Stimulated activated naive CD4-positive, alpha-beta T cell treated with Interleukin-2 at 50 U/mL for 16 hours (primary cell): ENCODE measurements around the gene TMC1.

ENCODE experiments used
- DNase-seq: peaks from one replicate; lab custom pipeline; 2025; lab: John Stamatoyannopoulos, UW

The TMC1 gene

DNA sequence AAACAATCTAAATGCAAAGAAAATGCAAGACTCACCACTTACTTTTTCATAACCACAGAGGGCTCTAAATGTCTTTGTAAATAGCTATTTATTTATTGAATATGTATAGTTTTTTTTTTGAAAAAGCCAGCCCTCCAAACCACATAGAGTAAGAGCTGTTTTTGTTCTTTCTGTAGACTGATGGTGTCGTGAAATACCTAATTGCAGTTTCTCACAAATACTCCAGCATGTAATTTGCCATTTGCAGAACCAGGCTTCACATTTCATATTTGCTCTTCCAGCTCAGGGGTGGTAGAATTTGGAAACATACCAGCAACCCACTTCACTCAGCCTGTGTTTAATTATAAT is 159.8 kb downstream of the TMC1 start:
- no peak for DNase-seq

DNA sequence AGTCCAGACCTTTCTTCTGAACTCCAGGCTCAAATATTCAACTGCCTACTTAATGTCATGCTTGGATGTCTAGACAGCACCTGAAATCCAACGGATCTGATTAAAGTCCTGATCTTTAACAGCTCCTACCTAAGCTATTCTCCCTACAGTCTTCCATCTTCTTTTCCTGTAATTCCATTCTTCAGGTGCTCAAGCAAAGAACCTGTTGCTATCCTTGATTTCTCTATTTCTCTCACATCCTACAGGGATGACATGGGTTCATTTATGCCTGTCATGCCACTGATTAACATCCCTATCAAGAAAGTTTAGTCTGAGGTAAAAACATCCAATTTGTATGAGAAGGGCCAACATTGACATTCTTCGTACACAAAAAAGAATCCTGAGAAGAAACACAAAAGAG is 163.2 kb downstream of the TMC1 start:
- DNase-seq, result no peak

DNA sequence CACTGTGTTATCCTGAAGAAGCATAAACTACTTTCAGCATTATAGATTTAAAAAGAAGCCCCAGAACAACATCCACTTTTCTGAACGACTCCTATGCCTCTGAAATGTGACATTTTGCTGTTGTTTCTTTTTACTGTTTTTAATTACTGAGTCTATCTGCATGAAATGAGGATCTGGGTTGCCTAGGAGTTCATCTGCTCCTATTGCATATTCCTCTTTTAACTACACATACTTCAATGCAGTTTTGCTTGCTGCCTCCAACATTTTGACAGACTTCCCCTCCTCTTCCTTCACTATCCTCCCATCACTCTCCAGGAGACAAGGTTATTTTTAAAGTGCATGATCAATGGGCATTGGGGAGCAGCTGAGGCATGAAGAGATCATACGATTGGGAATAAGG is 164.5 kb downstream of the TMC1 start:
- no peak for DNase-seq

DNA sequence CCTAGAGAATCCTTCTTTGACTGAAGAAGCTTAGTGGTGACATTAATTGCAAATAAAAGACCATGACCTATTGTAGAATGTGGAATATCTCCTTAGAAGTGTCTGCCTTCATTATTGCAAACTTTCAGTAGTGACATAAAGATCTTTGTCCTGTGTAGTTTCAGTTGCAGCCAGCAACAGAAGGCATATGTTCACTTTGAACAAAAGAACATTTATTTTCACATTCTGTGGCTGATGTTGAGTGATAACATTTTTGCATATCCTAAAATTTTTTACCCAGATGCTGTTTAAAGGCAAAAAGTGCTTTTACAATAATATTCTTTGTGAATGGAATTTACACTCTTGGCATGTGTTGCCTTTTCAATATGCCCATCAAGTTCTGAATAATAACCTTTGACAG is 165.9 kb downstream of the TMC1 start:
- DNase-seq, result no peak

DNA sequence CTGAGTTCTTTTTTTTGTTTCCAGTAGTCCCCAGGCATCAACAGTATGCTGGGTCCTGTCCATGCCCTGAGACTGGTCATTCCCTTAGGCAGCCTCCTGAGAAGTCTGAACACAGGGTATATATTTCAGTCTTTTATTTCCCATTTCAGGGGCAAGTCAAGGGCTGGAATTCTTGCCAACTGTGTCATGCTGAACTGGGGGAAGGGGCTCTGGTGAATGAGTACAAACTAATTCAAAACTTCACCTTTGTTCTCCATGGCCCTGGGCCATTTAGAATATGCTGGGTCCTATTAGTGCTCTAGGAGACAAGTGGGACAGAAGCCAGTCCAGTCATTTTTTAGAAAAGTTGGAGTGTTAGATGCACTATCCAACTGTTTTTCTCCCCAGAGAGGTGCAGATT is 170.3 kb downstream of the TMC1 start:
- no peak for DNase-seq

DNA sequence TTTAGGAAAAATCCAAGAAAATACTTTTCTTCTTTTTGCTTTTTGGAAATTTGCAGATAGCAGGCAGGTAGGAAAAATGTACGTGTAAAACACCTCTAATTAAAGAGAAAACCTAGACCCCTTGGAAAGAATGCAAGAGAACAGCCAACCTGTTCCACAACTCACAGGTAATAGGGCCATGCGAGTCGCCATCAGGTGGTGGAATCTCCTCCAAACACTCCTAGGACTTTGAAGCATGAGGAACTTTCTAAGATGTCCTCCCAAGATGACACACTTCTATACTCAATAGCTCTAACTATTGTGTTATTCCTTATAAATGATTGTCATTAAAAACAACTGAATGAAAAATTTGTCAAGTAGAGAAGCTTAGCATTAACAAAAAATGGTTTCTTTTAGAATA is 174.0 kb downstream of the TMC1 start:
- DNase-seq, result no peak

DNA sequence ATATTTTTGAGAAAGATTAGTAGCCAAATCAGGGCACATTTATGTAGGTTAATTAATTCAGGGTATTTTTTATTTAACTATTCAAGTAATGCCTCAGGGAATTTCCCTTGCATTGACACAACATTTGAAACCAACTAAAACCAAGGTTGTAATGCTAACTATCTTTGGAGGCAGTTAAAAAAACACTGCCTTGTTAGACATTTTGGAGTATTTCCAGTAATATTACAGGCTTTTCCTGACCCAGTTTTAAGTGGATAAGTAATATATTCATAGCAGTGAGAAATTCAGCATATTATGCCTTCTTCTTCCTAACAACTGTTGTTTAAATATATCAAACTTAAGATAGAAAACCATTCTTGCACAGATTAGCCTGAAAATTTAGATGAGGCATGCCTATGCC is 175.1 kb downstream of the TMC1 start:
- no peak for DNase-seq

DNA sequence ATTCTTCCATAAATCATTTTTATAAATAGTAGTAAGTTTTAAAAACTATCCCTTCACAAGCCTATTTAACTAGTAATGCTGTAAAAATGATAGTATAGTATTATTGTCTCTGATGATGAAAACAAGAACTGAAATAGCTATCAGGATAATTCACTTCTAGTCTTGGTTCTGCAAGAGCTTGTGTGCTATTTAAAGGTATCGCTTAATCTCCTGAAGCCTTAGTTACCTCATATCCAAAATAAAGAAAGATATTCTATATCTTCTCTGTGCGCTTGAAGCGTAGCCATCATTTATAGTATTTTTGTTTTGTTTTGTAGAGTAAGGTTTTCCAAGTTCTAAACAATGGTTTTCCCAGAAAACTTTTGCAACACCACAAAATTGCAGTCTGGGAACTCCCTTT is 180.1 kb downstream of the TMC1 start:
- no peak for DNase-seq

DNA sequence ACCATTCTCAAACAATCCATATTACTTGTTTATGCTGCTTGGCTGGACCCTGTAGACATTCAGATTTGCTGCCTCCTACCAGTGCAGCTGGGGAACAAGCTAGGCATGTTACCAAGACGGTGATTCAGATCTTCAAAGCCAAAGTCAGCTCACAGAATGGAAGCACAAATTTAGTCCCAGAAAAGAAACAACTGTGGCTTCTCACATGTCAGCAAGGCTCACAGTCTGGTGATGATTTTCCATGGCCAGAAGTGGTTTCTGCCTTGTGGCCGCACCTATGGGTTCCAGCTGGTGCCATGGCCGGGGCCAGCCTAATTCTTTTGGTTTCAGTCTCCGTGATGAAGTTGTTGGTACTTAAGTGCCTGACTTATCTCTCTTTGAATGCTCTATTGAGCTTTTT is 182.2 kb downstream of the TMC1 start:
- no peak for DNase-seq

DNA sequence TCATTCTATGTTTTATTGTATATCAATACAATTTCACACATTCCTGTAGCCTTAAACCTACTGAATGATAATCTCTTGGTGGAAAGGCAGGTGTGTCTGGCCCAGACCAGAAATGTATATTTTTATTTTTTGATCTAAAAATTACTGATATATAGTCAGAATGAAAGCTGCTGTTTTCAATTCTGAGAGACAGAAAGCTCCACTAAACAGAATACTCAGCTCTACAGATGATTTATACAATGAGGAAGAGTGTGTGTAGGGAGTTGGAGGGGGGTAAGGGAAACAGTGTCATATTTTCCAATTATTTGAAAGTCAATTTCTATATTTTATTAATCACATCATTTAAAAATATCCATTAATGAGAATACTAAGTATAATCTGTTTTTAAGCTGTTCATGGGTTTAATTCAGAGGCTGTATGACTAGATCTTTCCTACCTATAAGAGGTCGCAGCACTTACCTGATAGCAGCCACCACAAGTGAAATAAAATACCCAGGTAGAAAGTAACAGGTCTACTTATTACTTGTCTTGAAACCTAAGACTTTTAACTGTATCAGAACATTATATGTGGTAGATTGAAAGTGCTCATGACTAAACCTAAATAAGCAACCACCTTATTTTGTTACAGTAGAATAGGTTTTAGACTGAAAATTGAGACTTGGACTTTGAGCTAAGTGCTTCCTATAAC is 183.4 kb downstream of the TMC1 start:
- no peak for DNase-seq

DNA sequence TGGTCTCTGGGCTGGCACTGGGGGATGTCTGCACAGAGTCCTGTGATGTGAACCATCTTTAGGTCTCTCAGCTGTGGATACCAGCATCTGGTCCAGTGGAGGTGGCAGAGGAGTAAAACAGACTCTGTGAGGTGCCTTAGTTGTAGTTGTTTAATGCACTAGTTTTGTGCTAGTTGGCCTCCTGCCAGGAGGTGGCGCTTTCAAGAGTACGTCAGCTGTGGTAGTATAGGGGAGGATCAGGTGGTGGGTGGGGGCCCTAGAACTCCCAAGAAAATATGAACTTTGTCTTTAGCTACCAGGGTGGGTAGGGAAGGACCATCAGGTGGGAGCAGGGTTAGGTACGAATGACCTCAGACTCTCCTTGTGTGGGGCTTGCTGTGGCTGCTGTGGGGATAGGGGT is 197.1 kb downstream of the TMC1 start:
- no peak for DNase-seq

DNA sequence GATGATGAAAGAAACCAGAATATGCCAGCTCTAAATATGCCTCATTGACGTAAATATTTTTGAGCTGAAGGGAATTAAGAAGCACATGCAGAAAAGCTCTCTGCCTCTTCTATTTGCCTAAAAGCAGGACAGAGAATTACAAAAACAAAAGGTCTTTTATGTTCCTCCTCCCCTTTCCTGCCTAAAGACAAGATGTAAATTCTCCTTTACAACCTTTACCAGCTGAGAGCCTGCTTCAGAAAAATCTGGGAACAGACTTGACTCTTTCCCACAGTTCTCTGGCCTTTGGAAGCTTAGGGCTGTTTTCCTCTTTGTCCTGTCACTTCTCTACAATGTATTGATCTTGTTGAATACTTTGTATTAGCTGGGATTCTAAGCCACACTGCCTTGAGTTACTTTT is 199.7 kb downstream of the TMC1 start:
- no peak for DNase-seq

DNA sequence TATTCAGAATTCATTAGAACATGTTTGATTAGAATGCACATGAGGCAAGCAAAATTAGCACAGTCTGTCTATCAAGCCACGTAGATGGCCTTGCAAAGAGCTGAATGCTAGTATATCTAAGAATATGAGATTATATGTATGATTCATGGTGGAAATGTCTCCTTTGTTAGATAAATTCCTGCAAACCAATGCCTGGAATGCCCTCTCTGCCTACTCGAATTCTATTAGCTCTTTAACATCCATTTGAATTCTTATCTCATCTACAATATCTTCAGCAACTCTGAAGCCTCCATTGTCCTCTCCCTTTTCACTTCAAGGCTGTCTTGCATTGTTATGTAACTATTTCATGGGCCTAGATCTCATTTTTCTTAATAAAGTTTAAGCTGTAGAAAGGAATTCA is 205.5 kb downstream of the TMC1 start:
- no peak for DNase-seq

DNA sequence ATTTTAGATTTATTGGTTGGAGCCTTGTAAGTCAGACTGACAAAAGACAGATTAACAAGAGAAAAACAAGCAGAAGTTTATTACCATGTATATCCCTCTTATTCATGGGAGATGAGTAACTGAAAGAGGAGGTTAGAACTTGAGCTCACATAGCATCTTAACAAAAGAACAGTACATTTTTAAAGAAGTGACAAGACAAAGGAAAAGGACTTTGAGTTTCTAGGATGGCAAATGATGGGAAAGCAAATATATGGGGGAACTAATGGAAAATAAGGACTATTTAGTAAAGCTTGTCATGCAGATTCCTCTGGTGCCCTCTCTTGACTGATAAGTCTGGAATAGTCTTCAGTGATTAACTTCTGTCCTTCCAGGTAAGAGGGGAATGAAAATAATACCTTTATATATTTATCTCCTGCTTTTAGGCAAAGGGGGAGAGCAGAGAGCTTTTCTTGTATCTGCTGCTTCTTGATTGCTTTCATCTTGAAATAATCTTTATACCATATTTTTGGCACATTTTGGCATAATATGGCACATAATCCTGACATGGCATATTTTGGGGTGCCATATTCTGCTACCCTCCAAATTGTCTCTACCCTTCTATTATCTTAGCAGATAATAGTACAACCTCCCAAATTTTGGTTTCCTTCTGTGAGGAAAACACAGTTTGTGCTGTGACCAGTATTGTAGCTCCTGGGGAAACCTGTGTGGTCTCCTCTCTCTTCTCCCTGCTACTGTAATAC is 206.8 kb downstream of the TMC1 start:
- no peak for DNase-seq

DNA sequence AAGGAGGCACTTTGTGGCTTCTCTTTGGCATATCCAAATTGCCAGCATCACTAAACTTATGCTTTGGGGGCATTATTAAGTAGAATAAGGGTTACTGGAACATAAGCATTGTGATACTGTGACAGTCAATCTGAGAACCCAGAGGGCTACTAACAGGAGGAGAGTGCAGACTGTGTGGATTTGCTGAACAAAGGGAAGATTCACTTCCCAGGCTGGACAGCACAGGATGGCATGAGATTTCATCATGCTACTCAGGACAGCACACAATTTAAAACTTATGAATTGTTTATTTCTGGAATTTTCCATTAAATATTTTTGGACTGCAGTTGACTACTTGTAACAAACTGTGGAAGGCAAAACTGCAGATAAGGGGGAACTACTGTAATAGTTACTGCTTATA is 212.5 kb downstream of the TMC1 start:
- DNase-seq, result no peak

DNA sequence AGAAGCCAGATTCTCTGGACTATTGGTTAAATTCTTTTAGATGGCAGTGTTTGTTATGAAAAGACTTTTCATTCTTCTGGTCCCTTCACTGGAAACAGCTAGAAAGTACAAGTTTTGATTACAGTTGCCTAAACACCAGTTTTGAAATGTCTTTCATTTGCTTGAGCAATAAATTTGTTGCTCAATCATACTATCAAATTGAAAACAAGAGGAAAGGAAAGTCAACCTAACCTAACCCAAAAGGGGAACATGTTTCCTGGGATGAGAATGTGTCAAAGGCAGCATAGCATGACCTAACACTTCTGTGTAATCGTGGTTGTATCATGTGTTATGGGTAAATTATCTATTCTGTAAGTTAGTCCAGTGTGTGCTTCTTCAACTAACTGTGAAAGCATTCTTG is 213.2 kb downstream of the TMC1 start:
- DNase-seq, result no peak

DNA sequence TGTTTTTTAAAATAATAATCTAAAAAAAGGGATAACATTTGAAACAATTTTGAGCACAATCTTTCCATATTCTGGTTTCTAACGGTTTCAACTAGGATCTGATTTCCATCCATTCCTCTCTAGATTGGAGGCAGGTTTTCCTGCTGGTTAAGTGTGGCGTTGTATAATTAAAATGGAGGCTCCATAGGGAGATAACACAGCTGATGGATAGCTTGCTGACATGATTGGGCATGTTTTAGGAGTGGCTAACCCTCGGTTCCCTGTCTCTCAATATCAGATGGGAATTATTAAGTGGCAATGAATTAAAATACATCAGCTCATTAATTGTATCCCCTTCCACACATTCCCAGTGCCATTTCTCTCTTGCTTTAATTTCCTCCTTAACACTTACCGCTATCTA is 222.4 kb downstream of the TMC1 start:
- DNase-seq, result no peak

DNA sequence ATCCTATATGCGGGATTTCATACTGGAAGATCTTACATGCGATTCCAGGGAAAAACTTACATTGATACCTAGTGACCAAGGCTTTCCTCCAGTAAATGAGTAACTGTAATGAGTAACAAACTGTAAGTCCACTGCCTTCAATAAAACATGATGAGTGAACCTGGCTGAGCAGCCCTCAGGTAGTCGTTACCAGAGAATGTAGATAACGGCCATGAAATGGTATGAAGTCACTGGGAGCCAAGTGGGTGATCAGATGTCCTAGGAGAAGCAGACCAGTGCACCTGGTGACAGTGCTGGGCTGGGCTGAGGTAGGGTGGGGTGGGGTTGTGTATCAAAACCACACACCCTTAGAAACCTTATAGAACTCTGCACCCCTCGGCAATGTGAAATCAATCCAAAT is 227.9 kb downstream of the TMC1 start:
- DNase-seq, result no peak

DNA sequence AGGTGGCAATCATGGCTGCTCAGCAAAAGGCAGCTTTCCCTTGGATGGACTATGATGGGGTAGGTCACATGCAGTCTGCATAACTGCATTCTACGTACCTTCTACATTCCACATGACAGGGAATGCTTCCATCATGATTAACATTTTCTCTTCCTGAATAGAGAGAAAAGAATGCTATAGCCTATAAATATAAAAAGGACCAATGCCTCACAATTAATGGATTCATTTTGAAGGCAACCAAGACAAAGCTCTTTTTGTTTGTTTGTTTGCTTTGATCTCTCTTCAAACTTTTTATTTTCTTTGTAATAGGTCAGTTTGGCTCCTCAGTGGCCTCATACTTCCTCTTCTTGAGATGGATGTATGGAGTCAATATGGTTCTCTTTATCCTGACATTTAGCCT is 230.1 kb downstream of the TMC1 start:
- DNase-seq, result no peak

DNA sequence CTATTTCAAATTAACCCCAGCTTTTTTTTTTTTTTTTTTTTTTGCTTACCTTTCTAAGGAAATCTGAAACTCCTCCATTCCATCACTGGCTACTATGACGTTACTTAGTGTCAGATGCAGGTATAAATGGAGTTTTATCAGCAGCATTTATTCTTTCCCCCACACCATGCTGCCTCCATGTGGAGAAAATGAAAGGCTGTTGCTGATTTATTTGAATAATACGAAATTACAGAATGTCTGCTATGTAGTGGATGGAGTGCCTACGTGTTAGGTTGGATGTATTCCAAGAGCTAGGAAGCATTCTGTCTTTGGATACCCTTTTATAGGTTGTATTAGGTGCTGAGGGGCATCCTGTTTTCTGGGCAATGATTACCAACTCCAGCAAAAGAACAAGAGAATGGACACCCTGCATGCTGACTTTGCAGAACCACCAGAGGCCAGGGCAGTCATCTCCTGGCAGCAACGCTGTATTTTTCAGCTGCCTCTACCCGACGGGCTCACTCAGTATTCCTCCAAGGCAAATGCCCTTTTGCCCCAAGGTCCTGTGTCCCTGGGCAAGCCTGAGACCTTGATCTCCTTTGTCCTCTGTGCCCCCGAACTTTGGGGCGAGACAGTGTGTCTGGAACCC is 232.0 kb downstream of the TMC1 start:
- no peak for DNase-seq

DNA sequence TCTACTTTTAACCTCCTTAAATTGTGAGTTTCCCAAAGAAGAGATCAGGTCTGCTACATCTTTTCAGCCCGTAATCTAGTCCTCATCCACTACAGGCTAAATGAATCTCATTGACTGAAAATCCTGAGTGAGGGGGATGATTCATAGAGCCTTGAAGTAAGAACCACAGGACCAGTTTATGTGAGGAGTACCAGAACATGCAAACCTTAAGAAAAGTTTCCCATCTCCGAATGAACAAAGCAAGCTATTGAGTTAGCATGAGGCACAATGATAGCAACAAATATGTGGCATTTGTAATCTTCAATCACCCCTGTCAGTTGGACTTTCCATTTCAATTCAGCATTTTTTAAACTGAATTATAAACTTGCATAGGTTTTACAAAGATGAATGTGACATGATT is 234.4 kb downstream of the TMC1 start:
- DNase-seq, result no peak

DNA sequence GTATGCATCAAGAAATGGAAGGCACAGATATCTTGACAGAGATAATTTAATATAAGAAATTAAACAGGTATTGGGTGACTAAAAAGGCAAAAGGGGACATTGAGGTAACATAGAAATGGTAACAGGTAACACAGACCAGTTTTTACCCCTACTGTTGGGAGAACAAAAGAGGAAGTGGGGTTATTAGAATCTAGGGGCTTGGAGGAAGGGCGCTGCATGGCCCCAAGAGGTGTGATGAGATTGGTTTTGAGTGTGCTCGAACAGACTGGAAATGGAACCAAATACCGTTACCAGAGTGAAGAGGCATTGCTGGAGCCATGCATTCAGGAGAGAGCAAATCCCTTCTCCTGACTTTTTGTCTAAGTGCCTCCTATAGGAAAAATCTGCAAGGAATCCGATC is 237.5 kb downstream of the TMC1 start:
- no peak for DNase-seq

DNA sequence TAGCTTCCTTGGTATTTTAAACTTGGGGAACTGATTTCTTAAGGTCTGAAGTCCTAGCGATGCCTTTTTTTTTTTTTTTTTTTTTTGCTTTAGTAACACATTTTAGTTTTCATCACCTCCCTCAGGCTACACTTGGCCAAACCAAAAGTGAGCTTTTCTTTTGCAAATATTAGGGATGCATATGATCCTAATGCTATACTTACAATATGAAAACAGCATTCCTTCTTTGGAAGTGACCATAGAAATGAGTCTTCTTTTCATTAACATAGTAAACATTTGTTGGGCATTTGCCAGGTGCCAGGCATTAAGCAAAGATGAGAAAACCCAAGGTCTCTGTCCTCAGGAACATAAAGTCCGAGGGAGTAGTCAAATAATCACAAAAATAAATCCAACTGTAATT is 241.6 kb downstream of the TMC1 start:
- DNase-seq, result no peak

DNA sequence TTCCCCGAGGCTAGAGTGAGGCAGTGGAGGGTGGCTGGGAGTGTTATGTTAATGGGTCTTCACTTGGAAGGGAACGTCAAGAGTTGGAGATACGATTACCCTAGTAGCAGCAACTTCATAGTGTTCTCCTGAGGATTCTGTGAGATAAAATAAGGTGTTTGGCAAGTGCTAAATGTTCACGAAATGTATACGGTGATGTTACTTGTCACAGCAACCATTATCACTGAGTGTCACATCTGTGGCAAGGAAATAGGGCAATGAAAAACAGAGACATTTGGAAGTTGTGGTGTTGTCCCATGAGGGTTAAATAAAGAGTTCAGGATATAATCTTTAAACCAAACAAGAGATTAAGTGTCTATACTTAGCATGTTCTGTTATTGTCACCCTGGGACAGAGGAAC is 248.1 kb downstream of the TMC1 start:
- no peak for DNase-seq
